GDM1 (cell line): ENCODE data around the gene DKK2.

Experiments
- DNase-seq: peaks from one replicate; lab custom pipeline; 2025; lab: John Stamatoyannopoulos, UW

Gene DKK2

GRCh38 chr4:107017443-107018343 is 18.4 kb downstream of the DKK2 start:
- DNase-seq = no peak

GRCh38 chr4:107011312-107011711 is 24.8 kb downstream of the DKK2 start:
- DNase-seq = no peak

GRCh38 chr4:107009196-107009968 is 26.7 kb downstream of the DKK2 start:
- no peak for DNase-seq

DNA sequence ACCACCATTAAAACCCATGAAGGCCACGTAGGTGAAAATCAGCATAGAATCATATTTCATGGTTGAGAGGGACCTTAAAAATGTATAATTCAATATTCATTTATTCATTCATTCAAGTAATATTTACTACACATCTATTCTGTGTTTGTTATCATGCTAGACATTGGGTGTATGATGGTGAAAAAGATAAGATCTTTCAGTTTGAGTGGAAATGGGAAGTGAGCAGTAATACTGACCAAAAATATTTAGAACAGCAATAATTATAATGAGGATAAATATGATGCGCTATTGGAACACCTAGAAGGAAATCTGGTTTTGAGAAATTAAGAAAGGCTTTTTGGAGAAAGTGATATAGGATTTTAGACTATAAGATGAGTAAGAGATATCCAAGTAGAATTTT is 28.0 kb downstream of the DKK2 start:
- no peak for DNase-seq

- DNase-seq = no peak
These were observed 29.9 kb downstream of the DKK2 start for GRCh38 chr4:107006218-107006617.

- no peak for DNase-seq
These were observed 39.6 kb downstream of the DKK2 start for GRCh38 chr4:106996490-106996889.

- DNase-seq = no peak
These were observed 42.3 kb downstream of the DKK2 start for GRCh38 chr4:106993827-106994226.

GRCh38 chr4:106987311-106987710 is 48.8 kb downstream of the DKK2 start:
- DNase-seq = no peak

GRCh38 chr4:106986486-106986885 is 49.6 kb downstream of the DKK2 start:
- DNase-seq = no peak

DNA sequence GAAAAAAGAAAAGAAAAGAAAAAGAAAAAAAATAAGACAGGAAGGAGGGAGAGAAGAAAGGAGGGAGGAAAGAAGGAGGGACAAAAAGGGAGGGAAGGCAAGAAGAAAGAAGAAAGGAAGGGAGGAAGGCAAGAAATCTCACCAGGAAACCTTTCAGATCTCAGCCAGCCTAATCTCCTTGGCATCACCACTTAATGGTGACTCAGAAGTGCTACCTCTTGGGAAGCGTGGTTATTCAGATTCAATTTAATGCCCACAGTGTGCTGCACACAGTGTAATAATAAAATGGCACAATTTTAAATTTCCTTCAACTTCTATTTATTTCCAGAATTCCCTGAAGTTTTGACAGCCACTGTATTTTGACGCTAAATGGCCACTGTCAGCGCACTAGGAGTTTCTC is 50.3 kb downstream of the DKK2 start:
- DNase-seq = no peak

DNA sequence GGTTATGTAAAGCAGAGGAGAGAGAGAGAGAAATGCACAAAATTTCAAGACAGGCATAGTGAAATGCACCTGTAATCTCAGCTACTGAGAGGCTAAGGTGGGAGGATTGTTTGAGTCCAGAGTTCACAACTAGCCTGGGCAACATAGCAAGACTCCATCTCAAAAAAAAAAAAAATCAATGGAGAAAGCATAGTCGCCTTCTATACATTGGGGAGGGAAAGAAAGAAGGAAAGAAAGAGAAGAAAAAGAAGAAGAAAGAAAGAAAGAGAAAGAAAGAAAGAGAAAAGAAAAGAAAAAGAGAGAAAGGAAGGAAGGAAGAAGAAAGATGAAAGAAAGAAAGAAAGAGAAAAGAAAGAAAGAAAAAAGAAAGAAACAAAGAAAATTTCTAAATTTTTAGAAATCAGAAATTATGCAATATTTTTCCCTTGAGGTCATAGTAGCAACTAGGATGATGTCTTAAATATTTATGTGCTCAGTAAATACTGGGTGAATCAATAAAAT is 53.4 kb downstream of the DKK2 start:
- no peak for DNase-seq

GRCh38 chr4:106981431-106981830 is 54.7 kb downstream of the DKK2 start:
- DNase-seq = no peak

DNA sequence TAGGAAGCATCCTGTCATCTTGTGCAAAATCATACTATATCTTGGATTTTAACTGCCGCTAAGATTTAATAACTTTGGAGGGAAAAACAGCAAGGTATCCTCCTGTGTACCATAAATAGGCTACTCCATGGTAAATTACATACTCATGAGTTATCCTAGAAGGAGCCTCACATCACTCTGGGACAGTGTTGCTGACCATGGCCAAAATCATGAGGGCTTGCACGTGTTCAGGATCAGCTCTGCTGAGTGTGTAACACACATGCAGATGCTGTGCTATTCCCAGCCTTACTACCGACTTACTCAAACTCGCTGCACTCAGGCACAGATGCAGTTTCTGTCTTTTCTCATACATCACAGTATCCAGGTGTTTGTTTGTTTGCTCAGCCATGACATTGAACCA is 56.6 kb downstream of the DKK2 start:
- DNase-seq = no peak

GRCh38 chr4:106978046-106978774 is 57.9 kb downstream of the DKK2 start:
- DNase-seq = peak; percentile 3

- DNase-seq = no peak
These were observed 64.5 kb downstream of the DKK2 start for GRCh38 chr4:106971636-106972035.

- DNase-seq = no peak
These were observed 68.2 kb downstream of the DKK2 start for GRCh38 chr4:106967892-106968291.

GRCh38 chr4:106953036-106953705 is 82.9 kb downstream of the DKK2 start:
- no peak for DNase-seq

DNA sequence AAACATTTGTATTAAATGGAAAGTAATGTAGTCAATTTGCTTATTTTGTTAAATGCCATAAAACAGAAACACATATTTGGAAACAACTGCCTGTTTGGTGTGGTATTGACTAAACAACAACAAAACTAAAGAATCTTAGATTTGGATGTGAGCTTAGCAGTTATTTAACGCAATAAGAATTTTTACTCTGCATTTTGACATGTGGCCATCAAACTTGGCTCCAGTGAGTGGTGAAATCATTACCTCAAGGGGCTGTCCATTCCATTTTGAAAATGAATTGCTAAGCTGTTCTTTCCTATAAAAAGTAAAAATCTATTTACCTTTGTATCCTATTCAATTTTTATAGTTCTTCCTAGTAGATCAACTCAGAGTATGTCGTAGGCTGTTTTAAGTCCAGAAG is 84.2 kb downstream of the DKK2 start:
- DNase-seq = no peak

DNA sequence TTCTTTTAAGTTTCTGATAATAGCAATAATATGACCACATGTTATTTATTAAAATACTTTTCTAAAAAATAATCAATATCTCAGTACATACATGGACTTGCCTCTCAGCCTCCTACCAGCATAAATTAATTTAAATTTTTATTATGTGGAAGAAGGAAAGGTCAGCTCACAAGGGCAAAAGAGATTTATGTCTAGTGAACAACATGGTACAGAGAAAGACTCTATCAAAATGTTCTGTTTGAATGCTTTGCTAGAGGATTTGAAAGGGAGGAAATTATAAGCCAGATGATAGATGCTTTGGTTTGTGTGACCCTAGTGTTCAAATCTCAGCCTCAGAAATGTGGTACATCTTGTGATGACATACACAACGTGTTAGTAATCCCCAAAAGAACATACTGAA is 94.3 kb downstream of the DKK2 start:
- DNase-seq = no peak

DNA sequence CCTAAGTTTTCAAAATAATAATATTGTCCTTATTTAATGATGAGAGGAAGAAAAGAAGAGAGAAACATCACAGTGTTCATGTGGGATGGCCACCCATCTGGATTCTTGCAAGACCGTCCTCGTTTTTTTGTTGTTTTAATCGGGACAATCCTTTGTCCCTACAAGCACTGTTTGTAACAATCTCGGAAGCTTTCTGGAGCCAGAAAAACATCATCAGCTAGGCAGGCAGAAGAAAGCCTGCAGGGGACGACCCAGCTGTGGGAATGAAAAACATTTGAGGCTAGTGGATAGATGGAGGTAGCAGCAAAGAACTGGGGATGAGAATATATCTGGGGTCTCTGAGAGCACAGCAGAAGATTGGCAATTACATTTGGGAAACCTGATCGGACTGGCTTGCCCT is 105.6 kb downstream of the DKK2 start:
- DNase-seq = no peak

GRCh38 chr4:106929248-106929647 is 106.9 kb downstream of the DKK2 start:
- DNase-seq = no peak

DNA sequence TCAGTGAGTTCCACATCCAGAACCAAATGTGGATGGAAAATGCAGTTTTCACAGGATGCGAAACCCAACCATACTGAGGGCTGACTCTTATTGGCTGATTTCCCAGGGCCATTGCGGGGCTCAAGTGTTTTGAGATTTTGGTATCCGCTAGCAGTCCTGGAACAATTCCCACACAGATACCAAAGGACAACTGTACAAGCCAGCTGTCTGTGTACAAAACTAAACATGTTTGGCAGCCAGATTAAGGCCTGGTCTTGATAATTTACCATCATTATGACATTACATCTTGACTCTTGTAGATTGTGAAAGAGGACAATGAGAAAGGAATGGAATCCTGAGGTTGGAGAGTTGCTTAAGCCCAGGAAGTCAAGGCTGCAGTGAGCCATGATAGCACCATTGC is 121.9 kb downstream of the DKK2 start:
- no peak for DNase-seq
